ENCODE measurements around the gene ALDH1A3. TPM values are rescaled to one million over a fixed set of nuclear protein-coding genes. Genes with fewer than 3 reads are reported as not detected.

Gene ALDH1A3
- total and polyA plus RNA-seq, 2 experiments from 2014 or later, result 4.0 to 19.8 TPM

DNA sequence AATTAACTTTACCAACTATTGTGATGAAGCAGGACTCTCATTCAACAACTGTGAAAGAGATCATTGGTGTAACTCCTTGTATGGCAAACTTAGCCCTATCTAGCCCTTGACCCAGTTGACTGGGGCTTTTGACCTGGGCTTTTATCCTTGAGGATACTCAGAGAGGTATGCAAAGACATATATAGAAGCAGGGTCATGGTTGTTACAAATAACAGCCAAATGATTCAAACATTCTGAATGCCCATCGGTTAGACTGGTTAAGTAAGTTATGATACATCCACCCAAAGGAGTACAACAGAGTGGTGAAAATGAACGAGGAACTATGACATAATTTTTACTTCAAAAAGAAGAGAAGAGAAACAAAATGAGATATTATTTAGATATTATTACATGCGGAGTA is 38.2 kb upstream of the ALDH1A3 start:
- H3K4me1 ChIP-seq (ENCODE audit: insufficient read depth), result no peaks in the 10 kb centered on the region
- no peaks in the 10 kb centered on the region for H3K27me3 ChIP-seq (ENCODE audit: insufficient read depth)
- TF ChIP-seq, protein P1, sequence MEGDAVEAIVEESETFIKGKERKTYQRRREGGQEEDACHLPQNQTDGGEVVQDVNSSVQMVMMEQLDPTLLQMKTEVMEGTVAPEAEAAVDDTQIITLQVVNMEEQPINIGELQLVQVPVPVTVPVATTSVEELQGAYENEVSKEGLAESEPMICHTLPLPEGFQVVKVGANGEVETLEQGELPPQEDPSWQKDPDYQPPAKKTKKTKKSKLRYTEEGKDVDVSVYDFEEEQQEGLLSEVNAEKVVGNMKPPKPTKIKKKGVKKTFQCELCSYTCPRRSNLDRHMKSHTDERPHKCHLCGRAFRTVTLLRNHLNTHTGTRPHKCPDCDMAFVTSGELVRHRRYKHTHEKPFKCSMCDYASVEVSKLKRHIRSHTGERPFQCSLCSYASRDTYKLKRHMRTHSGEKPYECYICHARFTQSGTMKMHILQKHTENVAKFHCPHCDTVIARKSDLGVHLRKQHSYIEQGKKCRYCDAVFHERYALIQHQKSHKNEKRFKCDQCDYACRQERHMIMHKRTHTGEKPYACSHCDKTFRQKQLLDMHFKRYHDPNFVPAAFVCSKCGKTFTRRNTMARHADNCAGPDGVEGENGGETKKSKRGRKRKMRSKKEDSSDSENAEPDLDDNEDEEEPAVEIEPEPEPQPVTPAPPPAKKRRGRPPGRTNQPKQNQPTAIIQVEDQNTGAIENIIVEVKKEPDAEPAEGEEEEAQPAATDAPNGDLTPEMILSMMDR (conservative IDR thresholded peaks at IDR 0.05; ENCODE audit: low read depth in 2 of 2), result no peak
- TF ChIP-seq ZNF114 (CRISPR knock-in tag; IDR thresholded peaks at IDR 0.05), result no peak
- TF ChIP-seq EZH2 (IDR thresholded peaks at IDR 0.05; ENCODE audit: low read depth, unreplicated experiment), result no peak
- no peak for TF ChIP-seq STAT1 (IDR thresholded peaks at IDR 0.05; ENCODE audit: unreplicated experiment)
- TF ChIP-seq, protein P2, sequence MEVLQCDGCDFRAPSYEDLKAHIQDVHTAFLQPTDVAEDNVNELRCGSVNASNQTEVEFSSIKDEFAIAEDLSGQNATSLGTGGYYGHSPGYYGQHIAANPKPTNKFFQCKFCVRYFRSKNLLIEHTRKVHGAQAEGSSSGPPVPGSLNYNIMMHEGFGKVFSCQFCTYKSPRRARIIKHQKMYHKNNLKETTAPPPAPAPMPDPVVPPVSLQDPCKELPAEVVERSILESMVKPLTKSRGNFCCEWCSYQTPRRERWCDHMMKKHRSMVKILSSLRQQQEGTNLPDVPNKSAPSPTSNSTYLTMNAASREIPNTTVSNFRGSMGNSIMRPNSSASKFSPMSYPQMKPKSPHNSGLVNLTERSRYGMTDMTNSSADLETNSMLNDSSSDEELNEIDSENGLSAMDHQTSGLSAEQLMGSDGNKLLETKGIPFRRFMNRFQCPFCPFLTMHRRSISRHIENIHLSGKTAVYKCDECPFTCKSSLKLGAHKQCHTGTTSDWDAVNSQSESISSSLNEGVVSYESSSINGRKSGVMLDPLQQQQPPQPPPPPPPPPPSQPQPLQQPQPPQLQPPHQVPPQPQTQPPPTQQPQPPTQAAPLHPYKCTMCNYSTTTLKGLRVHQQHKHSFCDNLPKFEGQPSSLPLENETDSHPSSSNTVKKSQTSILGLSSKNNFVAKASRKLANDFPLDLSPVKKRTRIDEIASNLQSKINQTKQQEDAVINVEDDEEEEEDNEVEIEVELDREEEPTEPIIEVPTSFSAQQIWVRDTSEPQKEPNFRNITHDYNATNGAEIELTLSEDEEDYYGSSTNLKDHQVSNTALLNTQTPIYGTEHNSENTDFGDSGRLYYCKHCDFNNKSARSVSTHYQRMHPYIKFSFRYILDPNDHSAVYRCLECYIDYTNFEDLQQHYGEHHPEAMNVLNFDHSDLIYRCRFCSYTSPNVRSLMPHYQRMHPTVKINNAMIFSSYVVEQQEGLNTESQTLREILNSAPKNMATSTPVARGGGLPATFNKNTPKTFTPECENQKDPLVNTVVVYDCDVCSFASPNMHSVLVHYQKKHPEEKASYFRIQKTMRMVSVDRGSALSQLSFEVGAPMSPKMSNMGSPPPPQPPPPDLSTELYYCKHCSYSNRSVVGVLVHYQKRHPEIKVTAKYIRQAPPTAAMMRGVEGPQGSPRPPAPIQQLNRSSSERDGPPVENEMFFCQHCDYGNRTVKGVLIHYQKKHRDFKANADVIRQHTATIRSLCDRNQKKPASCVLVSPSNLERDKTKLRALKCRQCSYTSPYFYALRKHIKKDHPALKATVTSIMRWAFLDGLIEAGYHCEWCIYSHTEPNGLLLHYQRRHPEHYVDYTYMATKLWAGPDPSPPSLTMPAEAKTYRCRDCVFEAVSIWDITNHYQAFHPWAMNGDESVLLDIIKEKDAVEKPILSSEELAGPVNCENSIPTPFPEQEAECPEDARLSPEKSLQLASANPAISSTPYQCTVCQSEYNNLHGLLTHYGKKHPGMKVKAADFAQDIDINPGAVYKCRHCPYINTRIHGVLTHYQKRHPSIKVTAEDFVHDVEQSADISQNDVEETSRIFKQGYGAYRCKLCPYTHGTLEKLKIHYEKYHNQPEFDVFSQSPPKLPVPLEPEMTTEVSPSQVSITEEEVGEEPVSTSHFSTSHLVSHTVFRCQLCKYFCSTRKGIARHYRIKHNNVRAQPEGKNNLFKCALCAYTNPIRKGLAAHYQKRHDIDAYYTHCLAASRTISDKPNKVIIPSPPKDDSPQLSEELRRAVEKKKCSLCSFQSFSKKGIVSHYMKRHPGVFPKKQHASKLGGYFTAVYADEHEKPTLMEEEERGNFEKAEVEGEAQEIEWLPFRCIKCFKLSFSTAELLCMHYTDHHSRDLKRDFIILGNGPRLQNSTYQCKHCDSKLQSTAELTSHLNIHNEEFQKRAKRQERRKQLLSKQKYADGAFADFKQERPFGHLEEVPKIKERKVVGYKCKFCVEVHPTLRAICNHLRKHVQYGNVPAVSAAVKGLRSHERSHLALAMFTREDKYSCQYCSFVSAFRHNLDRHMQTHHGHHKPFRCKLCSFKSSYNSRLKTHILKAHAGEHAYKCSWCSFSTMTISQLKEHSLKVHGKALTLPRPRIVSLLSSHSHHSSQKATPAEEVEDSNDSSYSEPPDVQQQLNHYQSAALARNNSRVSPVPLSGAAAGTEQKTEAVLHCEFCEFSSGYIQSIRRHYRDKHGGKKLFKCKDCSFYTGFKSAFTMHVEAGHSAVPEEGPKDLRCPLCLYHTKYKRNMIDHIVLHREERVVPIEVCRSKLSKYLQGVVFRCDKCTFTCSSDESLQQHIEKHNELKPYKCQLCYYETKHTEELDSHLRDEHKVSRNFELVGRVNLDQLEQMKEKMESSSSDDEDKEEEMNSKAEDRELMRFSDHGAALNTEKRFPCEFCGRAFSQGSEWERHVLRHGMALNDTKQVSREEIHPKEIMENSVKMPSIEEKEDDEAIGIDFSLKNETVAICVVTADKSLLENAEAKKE (CRISPR knock-in tag; IDR thresholded peaks at IDR 0.05), result no peak
- TF ChIP-seq, protein P3, sequence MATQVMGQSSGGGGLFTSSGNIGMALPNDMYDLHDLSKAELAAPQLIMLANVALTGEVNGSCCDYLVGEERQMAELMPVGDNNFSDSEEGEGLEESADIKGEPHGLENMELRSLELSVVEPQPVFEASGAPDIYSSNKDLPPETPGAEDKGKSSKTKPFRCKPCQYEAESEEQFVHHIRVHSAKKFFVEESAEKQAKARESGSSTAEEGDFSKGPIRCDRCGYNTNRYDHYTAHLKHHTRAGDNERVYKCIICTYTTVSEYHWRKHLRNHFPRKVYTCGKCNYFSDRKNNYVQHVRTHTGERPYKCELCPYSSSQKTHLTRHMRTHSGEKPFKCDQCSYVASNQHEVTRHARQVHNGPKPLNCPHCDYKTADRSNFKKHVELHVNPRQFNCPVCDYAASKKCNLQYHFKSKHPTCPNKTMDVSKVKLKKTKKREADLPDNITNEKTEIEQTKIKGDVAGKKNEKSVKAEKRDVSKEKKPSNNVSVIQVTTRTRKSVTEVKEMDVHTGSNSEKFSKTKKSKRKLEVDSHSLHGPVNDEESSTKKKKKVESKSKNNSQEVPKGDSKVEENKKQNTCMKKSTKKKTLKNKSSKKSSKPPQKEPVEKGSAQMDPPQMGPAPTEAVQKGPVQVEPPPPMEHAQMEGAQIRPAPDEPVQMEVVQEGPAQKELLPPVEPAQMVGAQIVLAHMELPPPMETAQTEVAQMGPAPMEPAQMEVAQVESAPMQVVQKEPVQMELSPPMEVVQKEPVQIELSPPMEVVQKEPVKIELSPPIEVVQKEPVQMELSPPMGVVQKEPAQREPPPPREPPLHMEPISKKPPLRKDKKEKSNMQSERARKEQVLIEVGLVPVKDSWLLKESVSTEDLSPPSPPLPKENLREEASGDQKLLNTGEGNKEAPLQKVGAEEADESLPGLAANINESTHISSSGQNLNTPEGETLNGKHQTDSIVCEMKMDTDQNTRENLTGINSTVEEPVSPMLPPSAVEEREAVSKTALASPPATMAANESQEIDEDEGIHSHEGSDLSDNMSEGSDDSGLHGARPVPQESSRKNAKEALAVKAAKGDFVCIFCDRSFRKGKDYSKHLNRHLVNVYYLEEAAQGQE (IDR thresholded peaks at IDR 0.05; ENCODE audit: unreplicated experiment), result no peak
- no peak for TF ChIP-seq NANOG (IDR thresholded peaks at IDR 0.05; ENCODE audit: borderline replicate concordance)
- TF ChIP-seq CREB1 (CRISPR knock-in tag; IDR thresholded peaks at IDR 0.05; ENCODE audit: low read depth), result no peak
- TF ChIP-seq POLR2AphosphoS5 (IDR thresholded peaks at IDR 0.05; ENCODE audit: low read depth), result no peak
- no peak for TF ChIP-seq ZNF331 (CRISPR knock-in tag; IDR thresholded peaks at IDR 0.05; ENCODE audit: low read depth)
- no peak for TF ChIP-seq ETS1 (IDR thresholded peaks at IDR 0.05)
- no peak for TF ChIP-seq JUNB (IDR thresholded peaks at IDR 0.05; ENCODE audit: unreplicated experiment)
- ATAC-seq (no peak), DNase-seq (ENCODE audit: low spot score) (no peak)
- Mint-ChIP-seq H3K4me1 (no peaks in the 10 kb centered on the region), H3K36me3 (ENCODE audit: low read depth) (no peaks in the 10 kb centered on the region), H3K4me3 (no peak overlapping the region), H3K9me3 (no peaks in the 10 kb centered on the region), H3K27me3 (ENCODE audit: insufficient read depth, low read depth, poor library complexity) (no peaks in the 10 kb centered on the region), H3K27ac (no peak overlapping the region)
- no peaks in the 10 kb centered on the region for H3K36me3 ChIP-seq (ENCODE audit: insufficient read depth)
- H3K27ac ChIP-seq (ENCODE audit: low read depth), result no peak overlapping the region
- no peaks in the 10 kb centered on the region for H3K9me2 ChIP-seq (ENCODE audit: insufficient read depth)
- H3K4me3 ChIP-seq, result no peak overlapping the region
- H4K20me1 ChIP-seq (replicated peaks; ENCODE audit: insufficient read depth), result 0 out of 2 replicates have a peak, but pooled peaks cover 3% of the 10 kb centered on the region
- no peaks in the 10 kb centered on the region for H3F3A ChIP-seq (replicated peaks; ENCODE audit: low read depth)
- no peak overlapping the region for H2AFZ ChIP-seq
- H3K4me2 ChIP-seq, result no peak overlapping the region
- H3K79me2 ChIP-seq (replicated peaks; ENCODE audit: insufficient read depth), result no peaks in the 10 kb centered on the region
